GM19099 (cell line): ENCODE results near the gene PROK1.

Source experiments
- POLR2A ChIP-seq: IDR thresholded peaks from 3 replicates; pipeline ENCODE4 v1.6.1; 2011; ENCODE audit warnings: low read depth; ENCODE audit not compliant: insufficient read length; ENCODE audit errors: extremely low read depth

PROK1 gene

DNA sequence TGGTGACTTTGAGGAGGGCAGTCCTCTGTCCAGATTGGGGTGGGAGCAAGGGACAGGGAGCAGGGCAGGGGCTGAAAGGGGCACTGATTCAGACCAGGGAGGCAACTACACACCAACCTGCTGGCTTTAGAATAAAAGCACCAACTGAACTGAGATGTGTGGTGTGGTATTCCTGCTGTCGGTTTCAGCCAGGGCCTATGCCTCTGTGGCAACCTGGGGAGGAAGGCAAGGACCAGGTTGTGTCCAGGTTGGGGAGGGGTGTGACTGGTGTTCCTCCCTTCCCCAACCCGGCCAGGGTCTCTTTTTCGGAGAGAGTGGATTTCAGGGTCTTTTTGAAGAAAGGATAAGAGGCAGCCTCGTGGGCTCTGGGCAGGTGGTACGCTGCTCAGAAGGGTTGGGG, 6.3 kb downstream of the PROK1 start:
- TF ChIP-seq POLR2A: no peak

DNA sequence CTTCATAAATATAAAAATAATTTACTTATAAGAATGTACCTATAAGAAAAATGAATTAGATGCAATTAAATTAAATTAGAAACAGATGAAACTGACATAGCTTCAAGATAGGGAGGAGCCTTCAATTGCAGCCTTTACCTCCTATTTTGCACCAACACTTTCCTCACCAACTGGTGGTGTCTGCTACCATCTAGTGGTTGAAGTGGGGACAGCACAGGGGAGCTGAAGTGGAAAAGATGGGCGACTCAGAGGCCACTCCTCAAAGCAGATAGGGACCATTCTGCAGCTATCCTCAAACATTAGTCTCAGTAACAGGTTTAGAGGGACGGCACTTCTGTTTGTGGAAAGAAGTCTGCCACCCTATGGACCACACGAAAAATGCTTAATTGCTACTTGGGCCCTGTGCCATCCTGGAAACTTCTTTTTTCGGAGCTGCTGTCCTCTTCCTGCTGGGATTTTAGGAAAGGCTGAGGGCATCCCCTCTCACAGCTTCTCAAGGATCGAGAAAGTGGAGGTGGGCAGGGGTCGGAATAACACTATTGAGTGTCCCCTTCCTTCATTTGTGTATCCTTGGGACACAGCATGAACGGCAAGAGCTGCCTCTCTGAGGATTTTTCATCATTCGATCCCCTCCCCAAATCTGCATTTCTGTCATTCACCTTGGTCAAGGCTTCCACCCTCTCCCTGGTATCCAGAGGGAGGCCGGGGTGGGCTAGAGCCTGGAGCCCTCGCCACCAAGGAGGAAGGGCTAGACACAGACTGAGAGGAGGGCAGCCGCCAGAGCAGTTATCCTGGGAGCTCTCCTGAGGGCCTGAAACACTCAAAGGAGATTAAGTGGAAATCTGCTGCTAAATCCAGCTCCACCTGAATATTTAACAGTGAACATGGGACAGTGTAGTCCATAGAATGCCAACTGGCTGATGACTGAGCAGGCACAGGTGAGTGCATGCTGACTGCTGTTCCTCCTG, 9.6 kb downstream of the PROK1 start:
- no peak for TF ChIP-seq POLR2A

DNA sequence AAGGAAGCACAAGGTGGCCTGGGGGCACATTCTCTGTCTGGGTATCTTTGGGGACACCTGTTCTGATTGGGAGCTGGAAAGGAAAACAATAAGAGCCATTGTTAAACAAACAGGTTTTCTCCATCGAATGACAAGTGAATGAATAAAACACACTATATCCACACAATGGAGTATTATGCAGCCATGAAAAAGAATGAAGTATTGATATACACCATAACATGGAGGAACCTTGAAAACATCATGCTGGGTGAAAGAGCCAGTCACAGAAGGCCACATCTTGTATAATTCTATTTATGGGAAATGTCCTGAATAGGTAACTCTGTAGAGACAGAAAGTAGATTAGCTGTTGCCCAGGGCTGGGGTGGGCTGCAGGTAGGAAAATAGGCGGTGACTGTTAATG, 11.1 kb downstream of the PROK1 start:
- TF ChIP-seq POLR2A: no peak

DNA sequence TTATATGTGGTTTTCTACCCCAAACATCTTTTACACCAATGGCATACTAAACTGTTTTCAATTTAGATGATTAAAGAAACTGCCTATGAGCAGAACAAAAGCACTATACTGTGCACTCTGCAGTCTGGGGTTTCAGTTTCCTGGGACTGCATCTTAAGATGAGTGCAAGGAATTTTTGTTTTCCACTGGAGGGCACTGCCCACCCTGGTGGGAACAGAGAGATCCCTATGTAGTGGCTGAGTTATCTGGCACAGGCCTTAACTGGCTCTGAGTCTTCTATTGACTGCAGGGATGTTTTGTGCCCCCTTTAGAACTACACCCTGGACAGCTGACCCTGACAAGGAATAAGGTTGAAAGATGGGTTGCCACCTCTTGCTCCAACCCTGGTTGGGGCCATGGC, 12.0 kb downstream of the PROK1 start:
- no peak for TF ChIP-seq POLR2A

DNA sequence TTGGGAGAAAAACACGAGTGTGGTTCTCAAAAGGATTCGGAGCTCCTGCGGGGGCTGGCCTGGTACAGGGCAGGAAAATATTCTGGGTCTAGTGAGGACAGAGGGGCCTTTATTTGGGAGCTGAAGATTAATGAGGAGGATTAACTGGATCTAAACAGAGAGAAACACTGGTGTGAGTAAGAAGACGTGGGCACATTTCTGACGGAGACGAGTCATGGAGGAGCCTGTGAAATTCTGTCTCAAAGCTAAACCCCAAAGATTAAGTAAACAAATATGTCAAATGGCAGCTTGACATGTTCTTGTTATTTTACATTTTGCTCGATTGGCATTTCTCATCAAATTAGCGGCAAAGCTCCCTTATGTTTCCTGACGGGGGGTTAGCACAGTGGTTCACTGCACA, 12.8 kb downstream of the PROK1 start:
- no peak for TF ChIP-seq POLR2A

DNA sequence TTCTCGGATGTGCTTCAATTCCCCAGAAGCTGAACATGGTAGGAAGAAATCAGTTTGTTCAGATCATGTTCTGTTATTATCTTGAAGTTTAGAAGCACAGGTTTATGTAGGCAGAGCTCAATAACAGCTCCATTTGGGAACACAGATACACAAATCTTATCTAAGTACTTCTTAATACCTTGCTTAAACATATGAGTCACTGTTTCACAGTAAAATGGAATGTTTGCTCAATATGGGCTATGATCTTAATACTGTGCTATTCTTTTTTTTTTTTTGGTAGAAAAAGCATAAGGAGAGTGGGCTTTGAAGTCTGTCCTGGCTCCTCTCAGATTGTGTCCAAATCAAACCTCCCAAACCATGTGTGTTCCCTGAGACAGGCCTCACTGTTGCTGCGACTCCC, 13.4 kb downstream of the PROK1 start:
- TF ChIP-seq POLR2A: no peak

DNA sequence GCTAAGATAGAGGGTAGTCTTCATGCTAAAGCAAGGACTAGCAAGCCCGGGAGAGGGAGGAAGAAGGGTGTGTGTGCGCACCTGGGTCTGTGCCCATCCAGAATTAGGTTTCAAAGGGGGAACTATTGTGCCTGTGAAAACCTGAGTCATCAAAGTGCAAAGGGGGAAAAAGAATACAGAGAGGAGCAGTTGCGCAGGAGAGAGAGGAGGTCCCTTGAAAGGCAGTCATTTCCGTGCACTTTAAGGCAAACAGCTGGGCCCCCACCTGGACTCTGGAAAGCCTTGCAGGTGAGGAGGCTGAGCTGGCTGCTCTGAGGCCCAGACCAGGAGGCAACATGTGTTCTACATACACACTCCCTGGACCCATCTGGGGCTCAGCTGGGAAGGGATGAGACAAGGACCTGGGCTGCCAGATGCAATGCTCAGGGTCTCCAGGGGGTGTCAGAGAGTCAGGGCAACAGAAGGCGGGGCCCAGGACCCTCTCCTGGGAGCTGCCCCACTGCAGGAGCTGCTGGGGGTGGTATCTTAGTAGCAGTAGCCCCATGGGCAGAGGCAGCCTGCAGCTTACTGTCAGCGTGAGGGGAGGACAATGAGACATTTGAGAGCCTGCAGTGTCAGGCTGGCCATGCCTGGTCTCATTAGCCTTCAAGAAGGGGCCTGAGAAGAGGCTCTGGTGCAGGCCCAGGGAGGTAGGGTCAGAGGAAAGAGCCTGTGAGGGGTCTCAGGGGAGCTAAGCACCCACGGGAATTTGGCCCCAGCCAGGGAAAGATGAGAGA, 14.3 kb downstream of the PROK1 start:
- TF ChIP-seq POLR2A: no peak

DNA sequence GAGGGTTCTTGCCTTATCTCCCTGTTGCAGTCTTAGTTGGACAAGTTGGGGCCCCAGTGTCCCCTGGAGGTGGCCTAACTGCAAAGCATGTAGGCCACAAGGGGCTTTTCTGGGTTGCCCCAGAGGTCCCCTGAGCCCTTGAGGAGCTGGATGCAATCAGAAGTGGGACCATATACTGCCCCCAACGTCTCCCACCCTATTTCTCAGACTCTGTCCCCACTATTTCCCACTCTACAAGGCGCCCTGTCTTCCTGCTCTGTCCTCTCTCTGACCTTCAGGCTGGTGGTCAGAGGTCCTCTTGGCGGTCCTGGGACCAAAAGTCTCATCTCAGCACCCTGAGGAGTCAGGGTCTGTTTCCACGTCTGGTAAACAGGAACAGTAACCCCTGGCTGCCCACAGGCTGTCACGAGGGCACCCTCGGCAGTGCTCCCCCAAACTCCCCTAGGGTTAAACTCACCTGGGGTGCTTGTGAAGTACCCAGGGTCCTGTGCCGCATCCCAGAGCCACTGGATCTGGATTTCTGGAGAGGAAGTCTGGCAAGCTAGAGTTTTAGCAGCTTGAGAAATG, 14.9 kb downstream of the PROK1 start:
- TF ChIP-seq POLR2A: no peak

DNA sequence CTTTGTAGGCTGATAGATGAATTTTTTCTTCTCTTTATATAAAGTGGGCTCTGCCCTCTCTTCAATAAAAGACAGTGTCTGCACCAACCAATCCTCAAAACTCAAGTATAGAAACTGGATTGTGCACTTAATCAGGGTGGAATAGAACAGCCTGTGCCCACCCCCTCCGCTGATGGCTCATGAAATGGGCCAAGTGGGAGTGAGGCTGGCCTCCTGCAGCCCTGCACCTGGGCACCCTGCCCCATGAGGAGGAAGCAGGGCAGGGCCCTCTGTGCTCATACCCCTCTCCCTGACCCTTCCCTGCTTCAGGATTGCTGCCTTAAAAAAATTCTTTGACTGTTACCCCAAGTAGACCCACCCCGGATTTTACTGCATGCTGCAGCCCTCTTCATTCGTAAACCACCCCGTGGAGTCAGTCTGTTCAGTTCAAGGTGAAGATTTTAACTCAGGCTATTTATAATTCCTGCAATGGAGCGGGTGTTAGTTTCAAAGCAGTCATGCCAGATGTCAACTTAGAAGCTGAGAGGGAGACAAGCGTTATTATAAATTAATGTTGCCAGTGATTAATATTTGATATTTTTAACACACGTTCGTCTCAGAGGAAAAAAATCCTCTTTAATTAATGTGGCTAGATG, 15.8 kb downstream of the PROK1 start:
- TF ChIP-seq POLR2A: no peak

DNA sequence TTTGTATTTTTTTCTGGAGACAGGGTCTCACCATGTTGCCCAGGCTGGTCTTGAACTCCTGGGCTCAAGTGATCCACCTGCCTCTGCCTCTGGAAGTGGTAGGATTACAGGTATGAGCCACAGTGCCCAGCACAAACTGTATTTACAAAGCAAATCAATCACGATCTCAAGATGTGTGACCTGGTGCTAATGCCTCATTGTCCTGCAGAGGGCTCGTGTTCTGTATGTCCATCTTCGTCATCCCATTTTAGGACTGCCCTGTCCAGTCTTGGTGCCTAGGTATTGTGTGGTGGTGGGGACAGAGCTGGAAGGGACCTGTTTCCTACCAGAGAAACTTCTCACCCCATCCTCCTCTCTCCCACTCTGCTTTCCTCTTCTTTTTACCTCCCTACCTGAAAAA, 20.2 kb downstream of the PROK1 start:
- TF ChIP-seq POLR2A: no peak

DNA sequence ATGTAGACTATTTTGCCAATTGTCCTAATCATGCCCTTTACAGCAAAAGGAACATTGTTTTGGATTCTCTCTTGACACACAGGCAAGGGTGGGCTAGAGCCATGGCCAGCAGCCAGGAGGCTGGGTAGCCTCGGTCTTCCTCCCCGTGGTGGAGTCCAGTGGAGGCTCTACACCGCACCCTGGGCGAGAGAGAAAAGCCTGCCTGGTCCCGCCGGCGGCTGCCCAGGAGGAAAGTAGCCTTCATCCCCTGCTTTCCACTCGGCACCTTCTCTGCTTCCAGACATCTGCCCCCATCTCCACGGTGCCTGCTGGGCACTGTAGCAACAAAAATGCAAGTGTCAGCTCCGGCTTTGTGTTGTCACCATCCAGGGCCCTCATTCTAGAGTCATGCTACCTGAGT, 21.6 kb downstream of the PROK1 start:
- TF ChIP-seq POLR2A: no peak

DNA sequence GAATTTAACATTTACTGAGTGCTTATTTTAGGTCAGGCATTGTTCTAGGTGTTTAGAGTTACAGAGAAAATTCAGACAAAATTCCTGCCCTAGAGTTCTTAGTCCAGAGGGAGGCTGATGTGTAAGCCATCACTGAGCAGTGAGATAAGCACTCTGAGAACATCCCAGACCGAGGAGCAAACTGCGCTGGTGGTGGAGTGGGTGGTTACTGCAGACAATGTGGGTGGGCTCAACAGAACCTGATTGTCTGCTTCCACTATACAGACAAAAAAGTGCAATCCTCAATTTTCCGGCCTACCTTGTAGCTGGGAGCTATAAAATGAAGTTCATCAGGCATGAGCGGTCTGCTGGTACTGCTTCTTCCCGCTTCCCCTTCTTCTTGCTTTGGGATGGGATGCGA, 23.5 kb downstream of the PROK1 start:
- no peak for TF ChIP-seq POLR2A

DNA sequence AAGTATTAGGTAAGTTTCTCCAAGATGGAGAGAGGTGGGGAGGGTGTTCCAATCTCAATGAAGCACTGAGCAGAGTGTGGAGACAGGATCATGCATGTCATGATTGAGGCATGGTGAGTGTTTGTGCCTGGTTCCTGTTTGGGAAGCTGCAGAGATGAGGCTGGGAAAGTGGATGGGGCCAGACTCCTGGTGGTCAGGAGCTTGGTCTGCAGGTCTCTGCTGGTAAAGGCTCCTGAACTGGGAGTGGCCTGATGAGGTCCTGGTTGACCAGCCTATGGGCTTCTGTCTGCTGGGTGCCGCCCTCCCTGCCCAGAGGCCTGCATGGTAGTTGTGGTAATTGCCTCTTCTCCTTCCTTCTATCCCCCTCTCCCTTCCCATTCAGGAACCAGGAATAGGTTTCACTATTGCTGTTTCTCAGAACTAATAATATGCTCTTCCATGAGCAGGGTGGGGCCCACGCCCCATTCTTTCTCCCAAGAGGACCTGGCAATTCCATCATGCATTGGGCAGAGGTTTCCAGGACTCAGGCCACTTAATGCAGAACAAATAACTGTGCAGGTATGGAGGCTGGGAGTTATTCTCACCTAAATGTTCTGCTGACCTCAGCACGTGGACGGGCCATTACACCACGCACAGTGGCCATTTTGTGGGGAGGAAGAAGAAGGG, 24.5 kb downstream of the PROK1 start:
- no peak for TF ChIP-seq POLR2A

DNA sequence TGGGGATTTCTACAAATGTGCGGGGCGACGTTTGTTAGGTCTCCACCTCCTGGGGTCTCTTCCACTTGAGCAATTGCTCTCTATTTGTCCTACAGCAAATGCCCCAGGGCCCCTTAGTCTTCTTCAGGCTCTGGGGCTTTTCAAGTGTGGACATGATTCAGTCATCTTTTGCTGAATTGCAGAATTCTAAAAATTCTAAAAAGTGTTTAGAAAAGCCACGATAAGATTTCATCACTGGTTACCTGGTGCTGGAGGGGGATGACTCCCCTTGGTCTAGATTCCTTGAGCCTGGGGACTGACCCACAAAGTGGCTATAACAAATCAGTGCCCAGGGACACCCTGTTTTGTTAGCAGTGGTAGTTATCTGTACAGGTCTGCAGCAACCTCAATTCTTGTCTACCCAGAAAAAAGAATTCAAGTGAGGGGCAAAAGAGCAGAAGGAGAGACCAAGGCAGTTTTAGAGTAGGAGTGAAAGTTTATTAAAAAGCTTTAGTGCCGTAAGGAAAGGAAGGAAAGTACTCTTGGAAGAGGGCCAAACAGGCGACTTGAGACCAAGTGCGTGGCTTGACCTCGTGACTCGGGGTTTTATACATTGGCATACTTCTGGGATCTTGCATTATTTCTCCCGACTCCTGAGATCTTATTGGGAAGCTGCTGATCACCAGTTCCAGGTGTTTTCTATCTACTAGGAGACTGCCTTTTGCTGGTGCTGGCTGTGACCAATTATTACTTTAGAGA, 25.2 kb downstream of the PROK1 start:
- TF ChIP-seq POLR2A: no peak
